MM.1S (cell line): ENCODE data around the gene C17orf107.

Experiments
- DNase-seq: peaks from one replicate; pipeline ENCODE4 v3.0.0-alpha.2; 2015
- H2AFZ ChIP-seq: fragments of 300-600 bp; sonication (generic); 2 replicates; pipeline ENCODE4 v1.6.0; 2016; ENCODE audit warnings: antibody characterized with exemption, low read length
- H3F3A ChIP-seq: fragments of 300-600 bp; sonication (generic); 2 replicates; pipeline ENCODE4 v1.6.1; 2016; ENCODE audit warnings: mild to moderate bottlenecking, antibody characterized with exemption, low read length, moderate library complexity, mixed read lengths; ENCODE audit not compliant: insufficient read depth
- H3K27ac ChIP-seq: fragments of 300-600 bp; sonication (generic); 2 replicates; pipeline ENCODE4 v1.5.1; 2016; ENCODE audit warnings: mild to moderate bottlenecking, low read length
- H3K27me3 ChIP-seq: fragments of 300-600 bp; sonication (generic); replicated peaks from 2 replicates; pipeline ENCODE4 v1.6.0; 2016; ENCODE audit warnings: low read length; ENCODE audit not compliant: insufficient read depth
- H3K36me3 ChIP-seq: fragments of 300-600 bp; sonication (generic); replicated peaks from 2 replicates; pipeline ENCODE4 v1.6.1; 2016; ENCODE audit warnings: mild to moderate bottlenecking, low read length, mixed read lengths; ENCODE audit not compliant: insufficient read depth
- H3K4me1 ChIP-seq: fragments of 300-600 bp; sonication (generic); 2 replicates; pipeline ENCODE4 v1.6.1; 2016; ENCODE audit warnings: low read length, mixed read lengths
- H3K4me2 ChIP-seq: fragments of 300-600 bp; sonication (generic); 2 replicates; pipeline ENCODE4 v1.6.0; 2016; ENCODE audit warnings: low read depth, low read length
- H3K4me3 ChIP-seq: fragments of 300-600 bp; sonication (generic); 2 replicates; pipeline ENCODE4 v1.5.1; 2016; ENCODE audit warnings: low read length, mixed read lengths
- H3K79me2 ChIP-seq: fragments of 300-600 bp; sonication (generic); 2 replicates; pipeline ENCODE4 v1.6.1; 2016; ENCODE audit warnings: mixed run types, low read length, mixed read lengths
- H3K9ac ChIP-seq: fragments of 300-600 bp; sonication (generic); 2 replicates; pipeline ENCODE4 v1.6.1; 2016; ENCODE audit warnings: low read length, mixed read lengths
- H3K9me2 ChIP-seq: fragments of 300-600 bp; sonication (generic); replicated peaks from 2 replicates; pipeline ENCODE4 v1.6.1; 2016; ENCODE audit warnings: mild to moderate bottlenecking, low read length, mixed read lengths; ENCODE audit not compliant: insufficient read depth
- H3K9me3 ChIP-seq: fragments of 300-600 bp; sonication (generic); replicated peaks from 2 replicates; pipeline ENCODE4 v1.6.1; 2016; ENCODE audit warnings: mild to moderate bottlenecking, low read length, mixed read lengths; ENCODE audit not compliant: insufficient read depth
- H4K20me1 ChIP-seq: fragments of 300-600 bp; sonication (generic); 2 replicates; pipeline ENCODE4 v1.6.1; 2016; ENCODE audit warnings: mild to moderate bottlenecking, low read length, moderate library complexity, mixed read lengths; ENCODE audit not compliant: insufficient read depth
- EZH2 ChIP-seq: fragments of 300-600 bp; sonication (generic); optimal IDR thresholded peaks from 2 replicates; pipeline ENCODE3; 2017; ENCODE audit warnings: low read depth, mild to moderate bottlenecking, antibody characterized with exemption, low read length, mixed read lengths
- EZH2phosphoT487 ChIP-seq: fragments of 300-600 bp; sonication (generic); IDR thresholded peaks from 2 replicates; pipeline ENCODE4 v1.6.1; 2018; ENCODE audit warnings: antibody characterized with exemption, low read length
- TF ChIP-seq, protein P1 (sequence below): fragments of 300-600 bp; sonication (generic); IDR thresholded peaks from 2 replicates; pipeline ENCODE4 v1.5.1; 2016; ENCODE audit warnings: antibody characterized with exemption, low read length, mixed read lengths

C17orf107 gene

DNA sequence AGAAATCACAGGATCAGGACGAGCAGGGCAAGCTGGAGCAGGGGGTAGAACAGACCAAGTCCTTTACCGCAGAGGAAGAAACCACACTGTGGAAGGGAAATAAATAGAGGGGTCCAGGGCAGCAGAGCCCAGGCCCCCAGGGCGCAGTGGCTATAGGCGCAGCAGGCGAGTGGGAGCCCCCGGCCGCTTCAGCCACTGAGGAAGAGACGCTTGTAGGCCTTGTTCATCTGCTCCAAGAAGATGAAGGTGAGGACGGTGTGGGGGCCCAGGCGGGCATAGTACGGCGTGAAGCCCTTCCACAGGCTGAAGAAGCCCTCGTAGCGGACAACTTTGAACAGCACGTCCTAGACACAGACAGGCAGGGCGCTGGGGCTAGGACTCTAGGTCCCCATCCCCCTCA lies 38.2 kb downstream of the C17orf107 start:
- Histone ChIP-seq H3K36me3 (no peaks in the 10 kb centered on the region), H3K4me1 (peaks cover 24% of the 10 kb centered on the region), H3K9me3 (no peaks in the 10 kb centered on the region), H3F3A (peaks cover 29% of the 10 kb centered on the region), H2AFZ (no peak overlapping the region), H3K4me2 (no peak overlapping the region), H3K4me3 (no peak overlapping the region), H4K20me1 (no peaks in the 10 kb centered on the region), H3K79me2 (peaks cover 48% of the 10 kb centered on the region), H3K27me3 (no peaks in the 10 kb centered on the region), H3K9me2 (no peaks in the 10 kb centered on the region), H3K9ac (no peak overlapping the region), H3K27ac (no peak overlapping the region)
- TF ChIP-seq, protein P1, sequence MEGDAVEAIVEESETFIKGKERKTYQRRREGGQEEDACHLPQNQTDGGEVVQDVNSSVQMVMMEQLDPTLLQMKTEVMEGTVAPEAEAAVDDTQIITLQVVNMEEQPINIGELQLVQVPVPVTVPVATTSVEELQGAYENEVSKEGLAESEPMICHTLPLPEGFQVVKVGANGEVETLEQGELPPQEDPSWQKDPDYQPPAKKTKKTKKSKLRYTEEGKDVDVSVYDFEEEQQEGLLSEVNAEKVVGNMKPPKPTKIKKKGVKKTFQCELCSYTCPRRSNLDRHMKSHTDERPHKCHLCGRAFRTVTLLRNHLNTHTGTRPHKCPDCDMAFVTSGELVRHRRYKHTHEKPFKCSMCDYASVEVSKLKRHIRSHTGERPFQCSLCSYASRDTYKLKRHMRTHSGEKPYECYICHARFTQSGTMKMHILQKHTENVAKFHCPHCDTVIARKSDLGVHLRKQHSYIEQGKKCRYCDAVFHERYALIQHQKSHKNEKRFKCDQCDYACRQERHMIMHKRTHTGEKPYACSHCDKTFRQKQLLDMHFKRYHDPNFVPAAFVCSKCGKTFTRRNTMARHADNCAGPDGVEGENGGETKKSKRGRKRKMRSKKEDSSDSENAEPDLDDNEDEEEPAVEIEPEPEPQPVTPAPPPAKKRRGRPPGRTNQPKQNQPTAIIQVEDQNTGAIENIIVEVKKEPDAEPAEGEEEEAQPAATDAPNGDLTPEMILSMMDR: no peak
- TF ChIP-seq EZH2: no peak
- no peak for TF ChIP-seq EZH2phosphoT487
- no peak for DNase-seq

GRCh38 chr17:4938069-4938491 lies 38.7 kb downstream of the C17orf107 start:
- no peak overlapping the region for H3K9ac ChIP-seq

DNA sequence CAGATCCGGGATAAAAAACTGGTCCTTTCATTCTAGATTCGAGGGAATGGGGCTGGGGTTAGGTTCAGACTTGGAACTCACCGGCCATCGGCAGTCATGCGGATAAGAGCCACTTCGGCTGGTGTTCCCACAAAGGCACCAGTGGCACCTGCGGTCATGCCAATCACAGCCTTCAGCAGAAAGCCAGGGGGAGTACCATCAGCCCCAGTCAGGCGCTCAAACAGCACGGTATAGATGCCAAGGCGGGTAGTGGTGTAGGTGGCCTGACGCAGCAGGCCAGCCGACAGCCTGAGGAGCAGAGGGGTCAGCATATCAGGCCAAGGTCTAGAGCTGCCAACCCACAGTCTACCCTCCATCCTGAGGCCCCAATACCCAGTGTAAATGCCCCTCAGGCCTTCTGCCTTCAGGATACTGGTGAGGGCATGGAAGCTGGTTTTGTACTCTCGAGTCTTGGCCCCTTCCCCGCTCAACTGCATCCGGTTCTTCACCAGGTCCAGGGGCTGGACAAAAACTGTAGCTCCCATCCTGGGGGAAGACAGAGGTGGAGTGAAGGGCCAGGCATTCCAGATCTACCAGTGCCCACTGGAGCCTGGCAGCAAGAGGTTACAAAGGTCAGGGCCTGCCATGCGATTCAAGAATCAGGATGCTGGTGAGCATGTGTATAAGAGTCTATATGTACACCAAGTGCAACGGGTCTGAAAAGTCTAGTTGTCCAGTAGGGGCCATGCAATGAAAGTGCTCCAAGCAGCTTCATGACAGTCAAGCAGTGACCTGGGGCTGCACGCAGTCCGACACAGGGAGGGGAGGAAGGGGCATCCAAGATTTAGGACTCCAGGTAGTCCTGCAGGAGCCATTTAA lies 39.6 kb downstream of the C17orf107 start:
- Histone ChIP-seq H3K4me1 (peaks cover 27% of the 10 kb centered on the region), H3K4me2 (peak overlapping the region; percentile 96), H3K9me3 (no peaks in the 10 kb centered on the region), H3K27me3 (no peaks in the 10 kb centered on the region), H2AFZ (peak overlapping the region; percentile 77), H3K9me2 (no peaks in the 10 kb centered on the region), H3K27ac (peak overlapping the region; percentile 91; the same call in 1 of the 2 replicates), H4K20me1 (no peaks in the 10 kb centered on the region), H3F3A (peaks cover 42% of the 10 kb centered on the region), H3K79me2 (peaks cover 62% of the 10 kb centered on the region), H3K4me3 (peak overlapping the region; percentile 78), H3K9ac (peak overlapping the region; percentile 95), H3K36me3 (no peaks in the 10 kb centered on the region)
- TF ChIP-seq, protein P1: no peak
- TF ChIP-seq EZH2phosphoT487 (no peak), EZH2 (no peak)
- DNase-seq: peak; percentile 49

More at GRCh38 chr17:4938069-4938491, 38.7 kb downstream of the C17orf107 start:
- no peaks in the 10 kb centered on the region for H3K9me3 ChIP-seq
- TF ChIP-seq EZH2phosphoT487 (no peak), EZH2 (no peak)
- TF ChIP-seq, protein P1: no peak
- no peak overlapping the region for H3K4me2 ChIP-seq
- H3K4me3 ChIP-seq: no peak overlapping the region
- no peak for DNase-seq
- peaks cover 53% of the 10 kb centered on the region for H3K79me2 ChIP-seq
- no peaks in the 10 kb centered on the region for H4K20me1 ChIP-seq
- peaks cover 26% of the 10 kb centered on the region for H3K4me1 ChIP-seq
- H3K36me3 ChIP-seq: no peaks in the 10 kb centered on the region
- no peaks in the 10 kb centered on the region for H3K27me3 ChIP-seq
- no peak overlapping the region for H2AFZ ChIP-seq
- peaks cover 34% of the 10 kb centered on the region for H3F3A ChIP-seq
- H3K9me2 ChIP-seq: no peaks in the 10 kb centered on the region
- H3K27ac ChIP-seq: no peak overlapping the region
